ENCODE results near the gene EOLA1.
"Not testable (repeated sequence)": the region's sequence is repeated elsewhere in the genome, so short reads cannot be mapped to it uniquely, and the experiment has no call there.

Gene EOLA1

DNA sequence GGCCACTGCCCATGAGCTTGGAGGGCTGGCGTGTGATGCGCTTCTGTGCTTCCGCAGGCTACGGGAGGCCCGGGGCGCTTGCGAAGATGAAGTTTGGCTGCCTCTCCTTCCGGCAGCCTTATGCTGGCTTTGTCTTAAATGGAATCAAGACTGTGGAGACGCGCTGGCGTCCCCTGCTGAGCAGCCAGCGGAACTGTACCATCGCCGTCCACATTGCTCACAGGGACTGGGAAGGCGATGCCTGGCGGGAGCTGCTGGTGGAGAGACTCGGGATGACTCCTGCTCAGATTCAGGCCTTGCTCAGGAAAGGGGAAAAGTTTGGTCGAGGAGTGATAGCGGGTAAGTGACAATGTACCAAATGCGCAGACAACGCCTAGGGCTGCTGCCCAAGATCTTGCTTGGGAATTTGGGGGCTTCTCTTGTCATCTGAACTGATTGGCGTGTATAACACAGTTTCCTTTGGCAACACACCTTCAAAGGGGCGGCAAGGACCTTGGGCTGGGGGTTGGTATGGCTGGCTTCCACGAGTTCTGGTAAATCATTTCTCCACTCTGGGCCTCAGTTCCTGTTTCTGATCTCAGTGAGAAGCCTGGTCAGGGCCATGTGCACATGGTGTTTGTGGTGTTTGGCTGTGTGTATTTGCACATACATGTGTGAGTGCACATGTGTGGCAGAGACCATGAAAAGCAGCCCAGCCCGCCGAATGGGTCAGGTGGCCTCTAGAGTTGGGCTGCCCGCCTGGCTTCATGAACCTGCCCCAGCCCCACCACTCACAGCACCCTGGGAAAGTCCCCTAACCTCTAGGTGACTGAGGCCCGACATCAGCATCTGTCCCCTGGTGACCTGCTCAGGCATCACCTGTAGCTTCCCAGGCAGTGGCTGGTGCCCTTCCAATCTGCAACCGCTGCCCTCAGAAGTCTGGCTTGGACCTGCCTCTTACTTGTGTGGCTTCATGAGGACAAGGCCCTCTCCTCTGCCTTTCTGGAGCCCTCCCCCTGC is 5.0 kb downstream of the EOLA1 start:
- DNase-seq (ENCODE audit: low read depth, low spot score): not testable (repeated sequence)

DNA sequence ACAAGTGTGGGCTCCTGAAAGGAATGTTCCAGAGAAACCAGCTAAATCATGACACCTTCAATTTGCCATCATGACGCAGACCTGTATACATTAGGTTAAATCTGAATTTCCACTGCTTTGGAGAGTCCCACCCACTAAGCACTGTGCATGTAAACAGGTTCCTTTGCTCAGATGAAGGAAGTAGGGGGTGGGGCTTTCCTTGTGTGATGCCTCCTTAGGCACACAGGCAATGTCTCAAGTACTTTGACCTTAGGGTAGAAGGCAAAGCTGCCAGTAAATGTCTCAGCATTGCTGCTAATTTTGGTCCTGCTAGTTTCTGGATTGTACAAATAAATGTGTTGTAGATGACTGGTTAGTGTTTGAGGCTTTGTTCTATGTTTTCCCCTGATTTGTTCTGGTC is 6.2 kb downstream of the EOLA1 start:
- DNase-seq (ENCODE audit: low read depth, low spot score): not testable (repeated sequence)

DNA sequence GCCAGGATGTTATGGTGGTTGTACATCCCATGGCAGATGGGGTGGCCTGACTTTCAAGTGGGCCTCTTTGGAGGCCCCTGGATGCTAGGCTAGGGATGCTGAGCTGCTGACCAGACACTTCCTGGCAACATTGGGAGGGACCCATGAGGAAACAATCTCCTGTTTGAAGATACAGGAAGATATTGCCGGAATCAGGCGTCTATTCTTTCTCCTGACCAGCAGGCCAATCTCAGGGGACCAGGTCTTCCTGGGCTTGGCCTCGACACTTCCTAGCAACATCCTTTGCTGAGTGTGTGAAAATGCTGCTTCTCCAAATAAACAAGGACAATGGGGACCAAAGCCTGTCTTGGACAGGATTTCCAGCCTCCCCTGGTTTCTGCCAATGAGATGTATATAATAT is 7.0 kb downstream of the EOLA1 start:
- DNase-seq (ENCODE audit: low read depth, low spot score): not testable (repeated sequence)

DNA sequence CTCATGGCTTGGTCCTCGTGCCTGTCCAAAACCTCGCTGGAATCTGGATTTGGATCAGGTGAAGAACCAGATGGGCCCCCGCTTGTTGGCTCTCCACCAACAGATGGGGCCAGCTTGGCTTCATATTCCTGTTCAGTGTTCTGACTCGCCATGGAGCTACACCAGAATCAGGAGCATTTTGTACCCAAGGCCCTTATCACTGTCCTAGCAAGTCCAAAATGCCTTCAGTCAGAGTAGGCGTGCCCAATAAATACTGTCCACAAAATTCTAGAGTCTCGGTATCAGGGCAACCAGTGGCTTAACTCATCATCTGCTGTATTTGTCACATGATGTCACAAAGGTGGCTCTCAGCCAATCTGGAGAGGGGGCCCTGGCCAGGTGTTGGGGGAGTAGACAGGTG is 8.9 kb downstream of the EOLA1 start, which contains the start of gene HSFX3:
TSS of gene HSFX3 (minus strand) at position 224 of the 400 bp plus-strand sequence. CDS start at position 152, 72 bp downstream.
- not testable (repeated sequence) for DNase-seq (ENCODE audit: low read depth, low spot score)

DNA sequence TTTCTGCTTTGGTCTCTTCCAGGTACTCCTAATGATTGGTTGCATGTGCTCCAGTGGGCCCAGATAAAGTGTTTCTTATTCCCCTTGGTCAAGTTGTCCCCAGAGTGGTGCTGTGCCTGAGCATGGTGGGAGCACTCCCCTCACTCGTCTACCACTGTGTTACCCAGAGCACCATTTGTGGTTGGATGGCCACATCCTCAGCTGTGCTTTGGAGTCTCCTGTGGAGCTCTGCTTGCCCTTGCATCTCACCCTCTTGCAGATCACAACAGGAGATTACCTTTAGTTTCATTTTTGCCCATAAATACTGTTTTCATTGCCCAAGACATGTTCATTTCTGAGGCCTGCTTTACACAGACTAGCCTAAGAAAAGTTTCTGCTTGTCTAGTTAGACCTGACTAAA is 9.6 kb downstream of the EOLA1 start:
- DNase-seq (ENCODE audit: low read depth, low spot score): not testable (repeated sequence)

DNA sequence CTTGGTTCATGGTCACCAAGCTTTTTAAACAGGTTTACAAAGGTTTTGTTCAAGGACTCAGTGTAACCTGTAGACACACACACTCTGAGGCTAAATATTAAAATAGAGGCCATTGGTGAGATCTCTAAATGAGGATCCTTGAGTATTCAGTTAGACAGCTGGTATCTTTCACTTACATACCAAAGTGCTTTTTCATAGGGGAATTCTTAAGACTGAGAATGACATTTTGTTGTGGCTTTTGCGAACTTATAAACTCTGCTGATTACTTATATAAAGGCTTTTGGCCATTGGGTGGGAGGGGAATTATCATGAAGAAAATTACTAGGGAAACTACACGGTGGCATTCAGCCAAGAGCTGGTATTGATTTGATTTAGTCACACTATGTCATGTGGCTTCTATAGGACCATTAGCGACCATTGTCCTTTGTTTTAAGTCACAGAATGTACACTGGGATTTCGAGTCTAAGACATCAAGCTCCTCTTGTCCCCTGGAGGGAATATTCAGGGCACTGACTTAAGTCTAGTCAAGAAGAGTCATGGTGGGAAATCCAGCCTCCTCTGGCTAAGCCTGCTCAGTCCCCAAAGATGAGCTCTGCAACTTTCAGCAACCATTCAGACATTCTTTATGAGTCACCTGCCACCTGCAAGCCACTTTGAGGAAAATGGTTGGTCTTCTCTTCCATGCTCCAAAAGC is 10.6 kb downstream of the EOLA1 start:
- not testable (repeated sequence) for DNase-seq (ENCODE audit: low read depth, low spot score)

DNA sequence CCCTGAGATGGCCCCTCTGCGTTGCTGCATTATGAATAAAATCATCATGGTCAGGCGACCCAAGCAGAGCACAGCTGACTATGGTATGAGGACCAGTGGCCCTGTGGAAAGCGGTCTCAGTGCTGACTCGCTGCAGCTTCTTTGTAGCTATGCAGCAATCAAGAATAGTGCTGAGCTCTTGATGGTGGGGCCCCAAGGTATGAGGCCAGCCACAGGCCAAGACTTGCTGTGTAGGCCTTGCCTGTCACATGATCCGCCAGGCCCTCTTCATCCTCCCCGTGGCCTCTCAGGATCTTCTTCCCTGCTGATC is 11.1 kb downstream of the EOLA1 start:
- DNase-seq (ENCODE audit: low read depth, low spot score): not testable (repeated sequence)

DNA sequence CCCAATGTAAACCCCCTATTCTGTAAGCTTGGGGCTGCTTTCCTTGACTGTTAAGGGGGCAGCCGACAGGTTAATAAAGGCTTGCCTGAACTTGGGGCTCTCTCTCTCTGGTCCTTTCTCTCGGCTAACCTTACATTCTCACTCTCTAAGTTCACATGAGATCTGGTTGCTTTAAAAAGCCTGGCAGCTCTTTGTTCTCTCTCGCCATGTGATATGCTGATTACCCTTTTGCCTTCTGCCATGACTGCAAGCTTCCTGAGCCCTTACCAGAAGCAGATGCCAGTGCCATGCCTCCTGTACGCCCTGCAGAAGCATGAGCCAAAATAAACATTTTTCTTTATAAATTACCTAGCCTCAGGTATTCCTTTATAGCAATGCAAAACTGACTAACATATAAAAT is 14.4 kb downstream of the EOLA1 start:
- DNase-seq (ENCODE audit: low read depth, low spot score): not testable (repeated sequence)

DNA sequence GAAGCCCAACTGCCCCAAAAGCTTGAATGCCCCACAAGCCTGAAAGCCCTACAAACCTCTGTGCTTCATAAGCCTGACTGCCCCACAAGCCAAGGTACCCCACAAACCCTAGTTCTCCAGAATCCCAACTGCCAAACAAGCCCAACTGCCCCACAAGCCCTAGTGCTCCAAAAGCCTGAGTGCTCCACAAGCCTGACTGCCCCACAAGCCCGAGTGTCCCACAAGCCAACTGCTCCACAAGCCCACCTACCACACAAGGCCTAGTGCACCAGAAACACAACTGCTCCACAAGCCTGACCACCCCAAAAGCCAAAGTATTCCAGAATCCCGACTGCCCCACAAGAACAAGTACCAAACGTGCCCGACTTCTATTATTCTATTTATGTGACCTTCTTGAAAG is 22.5 kb downstream of the EOLA1 start:
- no peak for DNase-seq (ENCODE audit: low read depth, low spot score)

DNA sequence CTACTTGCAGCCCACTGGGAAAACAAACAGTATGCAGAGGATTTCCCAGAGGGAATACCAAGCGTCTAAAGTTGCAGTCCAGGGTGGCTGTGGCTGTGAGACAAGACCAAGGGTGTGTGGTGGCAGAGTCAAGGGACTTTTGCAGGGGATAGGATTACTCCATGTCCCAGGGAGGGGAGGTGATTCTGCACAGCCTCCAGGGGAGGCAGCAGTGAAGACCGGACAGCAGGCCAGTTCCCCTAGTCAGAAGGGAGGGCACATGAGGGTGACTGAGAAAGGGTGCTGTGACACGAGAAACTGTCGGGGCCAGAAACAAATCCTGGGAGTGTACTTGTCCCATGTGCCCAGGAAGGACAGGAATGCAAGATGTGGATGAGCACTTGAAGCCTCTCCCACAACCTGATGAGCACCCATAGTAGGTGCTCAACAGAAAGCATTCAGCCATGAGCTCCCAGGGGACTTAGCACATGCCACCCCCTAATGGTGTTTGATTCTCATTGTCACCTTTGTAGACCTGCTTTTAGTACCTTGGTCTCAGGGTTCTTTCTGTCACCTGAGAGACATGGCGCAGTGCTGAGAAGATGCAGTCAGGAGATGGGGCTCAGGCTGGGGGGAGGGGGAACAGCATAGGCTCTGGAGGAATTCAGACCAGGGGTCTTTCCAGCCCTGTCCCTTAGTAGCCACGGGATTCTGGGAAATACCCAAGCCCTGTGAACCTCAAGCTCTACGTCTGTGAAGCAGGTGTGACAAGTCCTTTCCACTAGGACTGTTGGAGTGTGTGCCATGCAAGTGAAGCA is 27.0 kb downstream of the EOLA1 start:
- DNase-seq (ENCODE audit: low read depth, low spot score): no peak

DNA sequence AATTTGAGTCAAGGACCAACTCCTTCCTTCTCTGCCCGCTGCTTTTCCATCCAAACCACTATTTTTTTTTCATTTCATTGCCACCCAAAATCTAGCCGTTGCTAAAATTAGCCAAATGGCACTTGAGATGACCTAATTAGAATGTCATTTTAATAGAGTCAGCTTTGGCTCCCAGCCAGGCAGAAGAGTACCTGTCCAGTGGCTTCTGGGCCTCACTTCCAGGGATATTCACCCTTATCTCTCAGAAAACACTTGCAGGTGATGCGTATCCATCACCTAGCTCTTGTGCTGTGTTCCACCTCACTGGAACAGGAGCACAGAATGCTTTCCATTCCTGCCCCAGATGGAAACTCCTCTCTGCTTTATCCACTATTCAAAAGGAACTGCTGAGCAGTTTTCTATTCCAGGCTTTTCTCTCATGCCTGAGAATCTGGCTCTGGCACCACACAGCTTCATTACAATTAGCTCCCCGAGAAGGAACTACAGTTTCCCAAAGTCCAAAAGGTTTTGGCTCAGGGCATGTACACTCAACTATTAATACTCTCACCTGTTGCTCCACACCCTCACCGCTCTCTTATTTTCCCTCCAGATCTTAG is 28.0 kb downstream of the EOLA1 start:
- DNase-seq (ENCODE audit: low read depth, low spot score): no peak

DNA sequence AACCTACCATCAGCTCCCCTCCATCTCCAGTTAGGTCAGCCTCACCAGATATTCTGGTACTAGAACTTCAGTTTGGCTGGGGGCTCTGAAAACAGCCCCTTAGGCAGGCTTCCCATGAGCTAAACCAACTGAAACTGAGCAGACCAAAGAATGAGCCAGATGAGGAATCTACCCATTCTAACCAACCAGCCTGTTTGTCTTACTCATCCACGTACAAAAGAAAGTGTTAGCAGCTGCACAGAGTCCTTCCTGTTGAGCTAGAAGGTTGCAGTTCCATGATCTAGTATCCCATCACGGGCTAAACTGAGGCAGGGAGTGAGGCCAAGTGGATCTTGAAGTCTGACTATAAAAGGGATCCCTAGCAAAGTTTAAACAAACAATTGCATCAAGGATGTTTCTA is 29.0 kb downstream of the EOLA1 start:
- no peak for DNase-seq (ENCODE audit: low read depth, low spot score)

DNA sequence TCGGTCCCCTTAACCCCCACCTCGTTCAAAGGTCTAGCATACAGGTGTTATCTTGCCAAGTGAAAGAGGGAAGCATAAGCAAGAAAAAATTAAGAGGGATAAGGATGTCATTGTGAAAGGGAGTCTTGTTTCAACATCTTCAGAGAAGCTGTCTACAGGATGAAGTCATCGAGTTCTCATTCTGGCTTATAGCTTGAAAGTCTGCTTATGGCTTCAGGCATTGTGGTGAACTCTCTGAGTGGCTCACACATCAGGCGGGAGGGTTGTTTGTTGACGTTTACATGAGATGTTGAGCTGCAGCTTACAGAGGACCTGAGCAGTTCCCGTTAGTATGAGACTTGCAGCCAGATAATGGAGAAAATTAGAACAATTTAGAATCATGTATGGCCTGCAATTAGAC is 29.9 kb downstream of the EOLA1 start:
- no peak for DNase-seq (ENCODE audit: low read depth, low spot score)

DNA sequence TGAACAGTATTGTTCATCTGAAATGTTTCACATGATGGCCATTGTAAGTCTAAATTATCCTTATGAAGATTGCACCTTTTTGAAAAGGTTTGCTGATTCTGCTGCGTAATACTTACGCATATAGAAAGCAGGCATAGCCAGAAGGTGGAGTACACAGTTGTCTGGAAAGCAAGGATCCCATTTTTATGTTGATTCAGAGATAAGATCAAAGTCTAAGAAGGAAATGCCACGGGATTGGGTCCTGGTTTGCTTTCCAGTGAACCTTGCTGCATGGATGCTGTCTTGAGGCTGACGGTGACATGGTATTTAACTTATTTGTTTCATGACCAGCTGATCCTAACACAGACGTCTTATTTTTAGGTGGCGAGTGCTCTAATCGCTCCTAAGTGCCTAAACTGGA is 31.0 kb downstream of the EOLA1 start:
- DNase-seq (ENCODE audit: low read depth, low spot score): no peak

DNA sequence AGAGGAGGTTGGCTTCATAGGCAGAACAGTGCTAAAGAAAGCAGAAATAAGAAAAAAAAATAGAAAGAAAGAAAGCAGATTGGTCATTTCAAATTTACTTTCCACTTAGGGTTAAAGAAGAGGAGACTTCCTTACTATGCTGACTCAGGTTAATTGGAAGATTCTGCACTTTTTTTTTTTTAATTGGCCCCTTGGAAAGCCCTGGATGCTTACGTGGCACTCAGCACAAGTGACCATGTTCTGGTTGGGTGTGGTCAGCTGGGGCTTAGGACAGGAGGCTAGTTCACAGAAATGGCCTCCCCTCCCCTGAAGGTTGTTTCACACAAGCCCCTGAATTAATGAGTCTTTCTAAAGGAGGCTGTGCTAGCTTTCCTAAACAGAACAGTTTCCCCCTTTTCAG is 31.9 kb downstream of the EOLA1 start:
- DNase-seq (ENCODE audit: low read depth, low spot score): no peak

DNA sequence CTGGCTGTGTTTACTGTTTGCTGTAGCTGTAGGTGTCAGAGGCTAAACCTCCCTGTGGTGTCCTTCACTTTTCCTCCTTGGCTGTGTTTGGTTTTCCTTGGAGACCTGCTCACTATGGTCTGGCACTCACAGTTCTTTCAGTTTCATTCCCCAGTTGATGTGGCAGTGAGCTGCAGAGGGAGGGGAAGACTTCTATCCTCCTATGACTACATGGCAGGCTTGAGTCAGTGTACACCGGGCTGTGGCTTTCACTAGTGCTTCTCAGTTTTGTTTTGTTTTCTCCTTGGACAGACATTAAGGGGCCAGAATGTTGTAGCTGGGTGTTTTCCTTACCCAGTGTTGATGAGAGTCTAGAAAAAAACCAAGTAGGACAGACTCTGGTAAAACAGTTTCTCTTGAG is 32.6 kb downstream of the EOLA1 start:
- not testable (repeated sequence) for DNase-seq (ENCODE audit: low read depth, low spot score)

DNA sequence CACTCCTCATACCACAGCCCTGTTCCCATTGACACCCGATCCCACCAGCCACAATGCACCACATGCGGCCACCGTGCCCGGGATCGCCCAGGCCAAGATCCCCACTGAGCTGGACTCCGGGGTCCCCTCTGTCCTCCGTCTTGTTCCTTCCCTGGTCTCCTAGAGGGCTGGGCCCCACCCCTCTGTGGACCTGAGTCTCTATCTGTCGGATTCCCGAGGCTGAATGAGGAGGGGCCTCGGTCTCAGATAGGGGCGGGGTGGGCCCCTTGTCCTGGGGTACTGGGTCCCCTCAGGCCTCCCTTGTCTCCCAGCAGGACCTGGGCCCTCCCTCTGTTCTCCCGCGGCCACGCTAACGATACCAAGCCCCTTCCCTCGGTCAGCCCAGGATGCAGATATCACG is 44.8 kb downstream of the EOLA1 start:
- not testable (repeated sequence) for DNase-seq (ENCODE audit: low read depth, low spot score)

DNA sequence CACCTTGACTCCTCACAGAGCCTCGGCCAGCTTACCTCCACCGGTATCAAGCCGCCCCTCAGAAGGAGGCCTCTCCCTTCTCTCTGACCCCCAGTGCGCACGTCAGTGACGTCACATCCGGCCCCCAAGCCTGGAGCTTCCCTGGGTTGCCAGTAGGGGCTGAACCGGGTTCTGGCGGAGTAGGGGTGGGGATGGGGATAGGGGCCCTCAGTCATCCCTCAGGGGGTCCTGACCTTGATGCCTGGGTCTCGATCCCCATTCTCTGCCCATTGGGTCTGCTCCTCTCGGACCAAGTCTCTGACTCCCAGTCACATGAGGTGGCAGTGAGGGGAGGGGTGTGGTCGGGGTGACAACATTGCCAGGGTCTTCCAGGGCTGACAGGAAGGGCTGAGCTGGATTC is 46.5 kb downstream of the EOLA1 start, which contains the start of gene MAGEA9B:
TSS of gene MAGEA9B (minus strand) at position 101 of the 400 bp plus-strand sequence. CDS start 4,280 bp downstream, outside the sequence.
- DNase-seq (ENCODE audit: low read depth, low spot score): not testable (repeated sequence)

DNA sequence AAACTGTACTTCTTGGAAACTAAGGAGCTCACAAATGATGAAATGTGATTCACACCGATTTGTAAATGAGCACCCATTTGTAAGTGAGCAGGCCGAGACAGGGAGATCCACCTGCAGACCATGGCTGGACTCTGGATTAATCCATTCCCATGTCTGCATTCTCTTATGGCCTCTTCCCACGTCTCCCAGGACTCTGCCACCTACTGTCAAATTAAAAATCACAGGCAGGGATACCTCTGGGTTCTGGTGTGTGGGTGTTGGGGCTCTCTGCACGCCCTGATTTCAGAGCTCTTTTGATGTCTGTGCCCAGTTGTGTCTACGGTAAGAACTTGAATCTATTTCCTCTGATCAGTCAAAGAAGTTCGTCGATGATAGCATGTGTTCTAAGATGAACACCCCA is 50.2 kb downstream of the EOLA1 start:
- not testable (repeated sequence) for DNase-seq (ENCODE audit: low read depth, low spot score)

DNA sequence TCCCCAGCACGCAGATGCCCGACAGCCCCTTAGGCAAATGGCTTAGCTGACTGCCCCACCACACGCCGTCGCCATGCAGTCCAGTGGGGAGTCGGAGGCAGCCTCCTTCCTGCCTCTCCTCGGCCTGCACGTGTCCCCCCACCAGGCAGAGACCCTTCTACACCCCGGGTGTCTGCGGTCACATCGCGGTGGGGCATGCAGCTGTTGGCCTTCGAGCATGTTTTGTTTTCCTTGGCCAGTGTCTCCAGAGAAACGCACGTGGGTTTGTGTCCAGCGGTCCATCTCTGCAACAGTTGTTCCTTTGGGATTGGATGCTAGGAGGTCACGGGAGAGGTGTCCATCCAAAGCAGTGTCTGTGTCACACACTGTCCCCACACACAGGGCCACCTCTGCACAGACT is 54.4 kb downstream of the EOLA1 start, which contains the start of gene HSFX2:
TSS of gene HSFX2 (minus strand) at position 101 of the 400 bp plus-strand sequence. CDS start 614 bp downstream, outside the sequence.
- DNase-seq (ENCODE audit: low read depth, low spot score): not testable (repeated sequence)

DNA sequence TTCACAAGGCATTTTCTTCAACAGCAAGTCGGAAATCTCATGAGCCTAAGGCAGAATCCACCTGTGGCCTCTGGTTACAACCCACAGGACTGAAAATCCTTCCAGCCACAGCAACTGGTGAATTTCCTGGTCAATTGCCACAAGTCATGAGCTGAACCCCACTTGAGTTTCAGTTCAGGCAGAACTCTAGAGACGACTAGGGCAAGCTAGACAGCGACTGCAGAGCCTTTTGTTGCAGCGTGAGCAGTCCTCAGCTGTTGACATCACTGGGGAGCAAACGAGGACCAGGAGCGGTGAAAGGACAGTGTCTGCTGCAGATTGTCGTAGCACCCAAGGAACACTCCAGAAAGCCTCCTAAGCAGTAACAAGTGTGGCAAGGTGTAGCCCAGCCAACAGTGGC is 55.1 kb downstream of the EOLA1 start:
- not testable (repeated sequence) for DNase-seq (ENCODE audit: low read depth, low spot score)

All from activated CD4-positive, CD25-positive, alpha-beta regulatory T cell treated with anti-CD3 and anti-CD28 coated beads, Interleukin-2, amount 50 U/mL, for 16 hours (primary cell).